Measurements from ENCODE around the gene EXOC6B. TPM values are rescaled to one million over a fixed set of nuclear protein-coding genes. Genes with fewer than 3 reads are reported as not detected.

The EXOC6B gene
- polyA plus RNA-seq, 4 donors, result 6.9 to 12.6 (median 8.5) TPM

DNA sequence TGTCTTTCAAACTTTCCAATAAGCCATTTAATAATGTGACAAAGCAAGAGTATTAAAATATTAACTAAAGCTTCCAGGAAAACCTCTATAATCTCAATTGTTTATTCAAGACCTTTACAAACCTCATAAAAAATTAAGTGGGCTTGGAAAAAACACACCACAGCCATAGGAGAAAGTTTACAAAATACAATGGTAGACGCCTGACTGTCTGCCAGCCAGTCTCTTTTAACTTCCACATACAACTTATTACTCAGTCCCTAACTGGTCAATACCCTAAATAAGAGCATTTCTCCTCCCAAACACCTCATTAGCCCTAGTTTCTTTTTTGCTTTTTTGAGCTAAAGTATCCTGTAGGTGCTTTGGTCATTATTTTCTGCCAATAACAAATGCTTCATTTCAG is 430.7 kb downstream of the EXOC6B start:
- no peaks in the 10 kb centered on the region for H3K4me1 ChIP-seq (ENCODE audit: control insufficient read depth in 3 of 3, insufficient read depth in 2 of 3, low read depth in 1 of 3, low read length in 2 of 3)
- no peak overlapping the region for H3K4me3 ChIP-seq (ENCODE audit: low read depth in 1 of 3, low read length in 3 of 3)
- H3K36me3 ChIP-seq (ENCODE audit: control insufficient read depth in 3 of 3, insufficient read depth in 2 of 3, low read depth in 1 of 3, low read length in 3 of 3), result no peaks in the 10 kb centered on the region
- DNase-seq (no peak), FAIRE-seq (no peak)
- H3K9me3 ChIP-seq (ENCODE audit: control insufficient read depth in 2 of 2, insufficient read depth in 1 of 2, low read depth in 1 of 2, low read length in 1 of 2), result peaks cover 0 to 11% of the 10 kb centered on the region in 2 donors
- no peak overlapping the region for H3K27ac ChIP-seq (ENCODE audit: low read depth in 1 of 3, low read length in 2 of 3)
- 60 to 83% (median 74%) methylated on average over 1 of the region's 1 CpG for WGBS, 3 donors
- no peaks in the 10 kb centered on the region for H3K27me3 ChIP-seq (ENCODE audit: control insufficient read depth in 3 of 3, insufficient read depth in 3 of 3, low read length in 3 of 3)

DNA sequence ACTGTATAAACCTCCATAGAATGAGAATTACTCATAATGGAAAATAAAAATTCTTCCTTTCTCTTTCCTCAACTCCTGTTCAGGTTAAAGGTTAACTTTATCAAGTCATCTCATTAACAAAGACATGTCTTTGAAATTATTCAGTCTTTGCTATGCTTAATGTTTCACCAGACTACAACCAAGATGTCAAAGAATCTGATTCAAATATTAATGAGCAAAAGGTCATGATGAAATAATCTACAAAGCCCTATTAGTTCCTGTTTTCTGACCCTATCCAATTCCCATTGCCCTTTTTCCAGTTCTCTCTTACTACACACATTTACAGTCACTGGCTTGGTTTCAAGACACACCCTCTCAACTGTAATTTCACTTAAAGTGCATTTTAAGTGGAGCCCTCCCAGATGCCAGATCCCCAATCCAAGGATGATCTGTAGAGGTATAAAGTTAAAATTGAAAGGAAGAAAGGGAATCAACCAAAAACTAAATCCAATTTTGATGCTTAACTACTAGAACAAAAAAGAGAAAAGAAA is 431.2 kb downstream of the EXOC6B start:
- FAIRE-seq, result no peak

DNA sequence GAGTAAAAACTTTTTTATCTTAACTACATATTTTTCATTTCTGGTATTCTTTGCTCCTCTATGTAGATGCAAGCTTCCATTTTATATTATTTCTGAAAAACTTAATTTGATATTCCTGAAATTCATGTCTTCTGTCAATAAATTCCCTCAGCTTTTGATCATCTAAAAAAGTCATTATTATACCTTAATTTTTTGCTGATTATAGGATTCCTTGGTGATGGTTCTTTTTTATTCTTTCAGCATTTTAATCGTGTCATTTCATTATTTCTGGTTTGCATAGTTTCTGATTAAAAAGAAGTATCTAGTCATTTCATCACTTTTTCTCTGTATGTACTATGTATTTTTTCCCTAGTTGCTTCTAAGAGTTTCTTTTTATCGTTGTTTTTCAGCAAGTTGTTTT is 436.4 kb downstream of the EXOC6B start:
- 89 to 93% (median 91%) methylated on average over 2 of the region's 2 CpGs for WGBS, 3 donors
- Histone ChIP-seq H3K9me3 (ENCODE audit: control insufficient read depth in 2 of 2, insufficient read depth in 1 of 2, low read depth in 1 of 2, low read length in 1 of 2) (peaks cover 0 to 16% of the 10 kb centered on the region in 2 donors), H3K4me3 (ENCODE audit: low read depth in 1 of 3, low read length in 3 of 3) (no peak overlapping the region), H3K4me1 (ENCODE audit: control insufficient read depth in 3 of 3, insufficient read depth in 2 of 3, low read depth in 1 of 3, low read length in 2 of 3) (no peaks in the 10 kb centered on the region), H3K27ac (ENCODE audit: low read depth in 1 of 3, low read length in 2 of 3) (no peak overlapping the region), H3K27me3 (ENCODE audit: control insufficient read depth in 3 of 3, insufficient read depth in 3 of 3, low read length in 3 of 3) (no peaks in the 10 kb centered on the region), H3K36me3 (ENCODE audit: control insufficient read depth in 3 of 3, insufficient read depth in 2 of 3, low read depth in 1 of 3, low read length in 3 of 3) (peaks cover 0 to 2% (median 0%) of the 10 kb centered on the region in 3 donors)
- DNase-seq (no peak), FAIRE-seq (no peak)

More for the DNA sequence above, 431.2 kb downstream of the EXOC6B start:
- Histone ChIP-seq H3K27ac (ENCODE audit: low read depth in 1 of 3, low read length in 2 of 3) (no peak overlapping the region), H3K27me3 (ENCODE audit: control insufficient read depth in 3 of 3, insufficient read depth in 3 of 3, low read length in 3 of 3) (no peaks in the 10 kb centered on the region), H3K4me3 (ENCODE audit: low read depth in 1 of 3, low read length in 3 of 3) (no peak overlapping the region), H3K4me1 (ENCODE audit: control insufficient read depth in 3 of 3, insufficient read depth in 2 of 3, low read depth in 1 of 3, low read length in 2 of 3) (no peaks in the 10 kb centered on the region), H3K36me3 (ENCODE audit: control insufficient read depth in 3 of 3, insufficient read depth in 2 of 3, low read depth in 1 of 3, low read length in 3 of 3) (no peaks in the 10 kb centered on the region), H3K9me3 (ENCODE audit: control insufficient read depth in 2 of 2, insufficient read depth in 1 of 2, low read depth in 1 of 2, low read length in 1 of 2) (peaks cover 0 to 11% of the 10 kb centered on the region in 2 donors)
- peak in 1 of 2 donors; percentile 11 for DNase-seq

DNA sequence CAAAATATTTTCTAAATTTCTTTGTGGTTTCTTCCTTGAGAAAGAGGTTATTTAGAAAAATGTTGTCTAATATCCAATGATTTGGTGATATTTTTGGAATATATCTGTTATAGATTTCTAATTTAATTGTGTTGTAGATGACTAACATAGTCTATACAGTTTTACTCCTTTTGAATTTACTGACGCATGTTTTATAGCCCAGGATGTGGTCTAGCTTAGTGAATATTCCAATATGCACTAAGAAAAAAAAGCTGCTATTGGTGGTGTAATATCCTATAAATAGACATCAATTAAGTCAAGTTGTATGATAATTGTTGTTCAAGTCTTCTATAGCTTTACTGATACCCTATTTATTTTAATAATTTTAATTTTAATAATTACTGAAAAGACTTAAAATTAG is 437.6 kb downstream of the EXOC6B start:
- Histone ChIP-seq H3K27ac (ENCODE audit: low read depth in 1 of 3, low read length in 2 of 3) (no peak overlapping the region), H3K4me3 (ENCODE audit: low read depth in 1 of 3, low read length in 3 of 3) (no peak overlapping the region), H3K9me3 (ENCODE audit: control insufficient read depth in 2 of 2, insufficient read depth in 1 of 2, low read depth in 1 of 2, low read length in 1 of 2) (peaks cover 0 to 16% of the 10 kb centered on the region in 2 donors), H3K36me3 (ENCODE audit: control insufficient read depth in 3 of 3, insufficient read depth in 2 of 3, low read depth in 1 of 3, low read length in 3 of 3) (peaks cover 0 to 2% (median 0%) of the 10 kb centered on the region in 3 donors), H3K4me1 (ENCODE audit: control insufficient read depth in 3 of 3, insufficient read depth in 2 of 3, low read depth in 1 of 3, low read length in 2 of 3) (no peaks in the 10 kb centered on the region), H3K27me3 (ENCODE audit: control insufficient read depth in 3 of 3, insufficient read depth in 3 of 3, low read length in 3 of 3) (no peaks in the 10 kb centered on the region)
- 93 to 100% (median 97%) methylated on average over 1 of the region's 1 CpG for WGBS, 3 donors
- DNase-seq (no peak), FAIRE-seq (peak; percentile 53)

DNA sequence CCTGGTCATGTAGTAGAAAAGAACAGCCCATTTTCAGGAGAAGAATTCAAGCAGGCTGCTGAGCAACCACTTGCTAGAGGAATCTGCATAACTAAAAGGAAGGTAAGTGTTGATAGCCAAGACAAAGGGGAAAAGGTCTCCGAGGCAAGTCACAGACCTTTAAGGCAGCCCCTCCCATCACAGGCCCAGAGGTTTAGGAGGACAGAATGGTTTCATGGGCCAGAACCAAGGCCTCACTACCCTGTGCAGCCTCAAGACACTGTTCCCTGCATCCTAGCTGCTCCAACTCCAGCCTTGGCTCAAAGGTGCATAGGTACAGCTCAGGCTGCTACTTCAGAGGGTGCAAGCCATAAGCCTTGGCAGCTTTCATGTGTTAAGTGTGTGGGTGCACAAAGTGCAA is 439.5 kb downstream of the EXOC6B start:
- DNase-seq (no peak), FAIRE-seq (no peak)
- 89 to 93% (median 91%) methylated on average over 1 of the region's 1 CpG for WGBS, 3 donors
- Histone ChIP-seq H3K27ac (ENCODE audit: low read depth in 1 of 3, low read length in 2 of 3) (no peak overlapping the region), H3K4me1 (ENCODE audit: control insufficient read depth in 3 of 3, insufficient read depth in 2 of 3, low read depth in 1 of 3, low read length in 2 of 3) (no peaks in the 10 kb centered on the region), H3K4me3 (ENCODE audit: low read depth in 1 of 3, low read length in 3 of 3) (no peak overlapping the region), H3K27me3 (ENCODE audit: control insufficient read depth in 3 of 3, insufficient read depth in 3 of 3, low read length in 3 of 3) (no peaks in the 10 kb centered on the region), H3K9me3 (ENCODE audit: control insufficient read depth in 2 of 2, insufficient read depth in 1 of 2, low read depth in 1 of 2, low read length in 1 of 2) (peaks cover 0 to 5% of the 10 kb centered on the region in 2 donors), H3K36me3 (ENCODE audit: control insufficient read depth in 3 of 3, insufficient read depth in 2 of 3, low read depth in 1 of 3, low read length in 3 of 3) (peaks cover 0 to 2% (median 0%) of the 10 kb centered on the region in 3 donors)

DNA sequence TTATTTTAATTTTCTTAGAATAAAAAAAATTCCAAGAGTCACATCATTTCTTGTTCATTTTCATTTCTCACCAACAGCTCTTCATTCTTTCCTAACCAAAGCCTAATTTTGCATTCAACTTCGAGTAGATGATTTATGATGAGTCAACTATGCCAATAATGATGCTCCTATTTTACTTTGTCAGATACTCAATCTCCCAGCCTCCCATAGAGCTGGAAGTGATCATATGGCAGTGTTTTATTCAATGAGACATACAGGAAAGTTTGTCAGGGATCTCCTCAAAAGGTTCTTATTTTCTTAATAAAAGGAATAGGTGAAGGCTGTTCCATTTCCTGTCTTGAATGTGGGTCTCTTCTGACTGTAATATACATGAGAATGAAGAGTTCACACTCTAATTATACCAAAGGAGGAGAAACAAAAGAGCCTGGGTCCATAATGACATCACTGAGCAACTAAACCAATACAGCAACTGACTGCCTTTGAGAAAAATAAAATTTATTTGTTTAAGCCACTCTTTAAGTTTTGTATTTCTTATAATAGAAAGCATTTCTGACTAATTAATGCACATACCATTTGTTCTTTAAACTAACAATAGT is 447.0 kb downstream of the EXOC6B start:
- FAIRE-seq, result no peak
- H3K27ac ChIP-seq (ENCODE audit: low read depth in 1 of 3, low read length in 2 of 3), result no peak overlapping the region
- no peaks in the 10 kb centered on the region for H3K27me3 ChIP-seq (ENCODE audit: control insufficient read depth in 3 of 3, insufficient read depth in 3 of 3, low read length in 3 of 3)
- no peaks in the 10 kb centered on the region for H3K4me1 ChIP-seq (ENCODE audit: control insufficient read depth in 3 of 3, insufficient read depth in 2 of 3, low read depth in 1 of 3, low read length in 2 of 3)
- 77 to 85% (median 81%) methylated on average over 1 of the region's 1 CpG for WGBS, 3 donors
- H3K4me3 ChIP-seq (ENCODE audit: low read depth in 1 of 3, low read length in 3 of 3), result no peak overlapping the region
- peaks cover 0 to 13% (median 2%) of the 10 kb centered on the region in 3 donors for H3K36me3 ChIP-seq (ENCODE audit: control insufficient read depth in 3 of 3, insufficient read depth in 2 of 3, low read depth in 1 of 3, low read length in 3 of 3)
- no peak for DNase-seq
- H3K9me3 ChIP-seq (ENCODE audit: control insufficient read depth in 2 of 2, insufficient read depth in 1 of 2, low read depth in 1 of 2, low read length in 1 of 2), result no peaks in the 10 kb centered on the region

DNA sequence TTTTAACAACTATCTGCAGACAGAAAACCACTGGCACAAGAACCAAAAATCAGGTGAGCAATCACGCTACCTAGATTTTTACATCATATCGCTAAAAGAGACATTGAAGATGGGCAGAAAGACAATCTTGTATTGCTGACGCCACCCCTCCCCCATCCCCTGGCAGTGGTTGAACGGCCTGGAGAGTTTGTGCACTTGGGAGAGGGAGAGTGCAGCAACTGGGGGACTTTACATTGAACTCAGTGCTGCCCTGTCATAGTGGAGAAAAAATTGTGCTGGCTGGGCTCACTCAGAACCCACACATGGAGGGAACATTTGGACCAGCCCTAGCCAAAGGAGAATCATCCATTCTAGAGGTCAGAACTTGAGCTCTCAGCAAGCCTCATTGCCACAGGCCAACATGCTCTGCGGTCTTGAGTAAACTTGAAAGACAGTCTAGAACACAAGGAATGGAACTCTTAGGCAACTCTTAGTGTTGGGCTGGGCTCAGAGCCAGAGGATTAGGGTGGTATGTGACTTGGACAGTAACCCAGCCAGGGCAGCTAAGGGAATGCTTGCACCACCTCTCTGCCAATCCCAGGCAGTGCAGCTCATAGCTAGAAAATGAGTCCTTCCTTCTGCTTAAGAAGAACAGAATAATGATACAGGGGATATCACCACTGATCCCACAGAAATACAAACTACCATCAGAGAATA is 458.2 kb downstream of the EXOC6B start:
- FAIRE-seq (no peak), DNase-seq (peak; percentile 4 to 44)
- H3K4me1 ChIP-seq (ENCODE audit: control insufficient read depth in 3 of 3, insufficient read depth in 2 of 3, low read depth in 1 of 3, low read length in 2 of 3), result no peaks in the 10 kb centered on the region
- no peak overlapping the region for H3K4me3 ChIP-seq (ENCODE audit: low read depth in 1 of 3, low read length in 3 of 3)
- no peaks in the 10 kb centered on the region for H3K9me3 ChIP-seq (ENCODE audit: control insufficient read depth in 2 of 2, insufficient read depth in 1 of 2, low read depth in 1 of 2, low read length in 1 of 2)
- H3K27me3 ChIP-seq (ENCODE audit: control insufficient read depth in 3 of 3, insufficient read depth in 3 of 3, low read length in 3 of 3), result no peaks in the 10 kb centered on the region
- H3K27ac ChIP-seq (ENCODE audit: low read depth in 1 of 3, low read length in 2 of 3), result no peak overlapping the region
- no peaks in the 10 kb centered on the region for H3K36me3 ChIP-seq (ENCODE audit: control insufficient read depth in 3 of 3, insufficient read depth in 2 of 3, low read depth in 1 of 3, low read length in 3 of 3)
- 85 to 91% (median 85%) methylated on average over 5 of the region's 5 CpGs for WGBS, 3 donors

DNA sequence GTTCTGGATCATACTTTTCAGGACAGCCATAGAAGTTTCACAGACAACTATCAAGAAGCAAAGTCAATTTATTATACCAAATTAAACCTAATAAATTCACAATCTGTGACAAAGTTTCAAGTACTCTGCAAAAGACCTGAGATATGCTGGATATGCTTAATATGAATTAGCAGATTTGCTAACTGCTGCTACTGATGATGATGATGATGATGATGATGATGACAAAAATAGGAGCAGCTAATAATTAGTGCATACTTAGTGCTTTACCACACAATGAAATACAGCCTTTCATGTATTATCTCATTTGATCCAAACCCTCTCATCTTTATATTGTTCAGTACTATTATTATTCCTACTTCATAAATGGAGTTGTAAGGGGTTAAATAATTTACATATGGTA is 462.4 kb downstream of the EXOC6B start:
- Histone ChIP-seq H3K27ac (ENCODE audit: low read depth in 1 of 3, low read length in 2 of 3) (no peak overlapping the region), H3K27me3 (ENCODE audit: control insufficient read depth in 3 of 3, insufficient read depth in 3 of 3, low read length in 3 of 3) (no peaks in the 10 kb centered on the region), H3K9me3 (ENCODE audit: control insufficient read depth in 2 of 2, insufficient read depth in 1 of 2, low read depth in 1 of 2, low read length in 1 of 2) (no peaks in the 10 kb centered on the region), H3K36me3 (ENCODE audit: control insufficient read depth in 3 of 3, insufficient read depth in 2 of 3, low read depth in 1 of 3, low read length in 3 of 3) (peaks cover 0 to 1% (median 0%) of the 10 kb centered on the region in 3 donors), H3K4me3 (ENCODE audit: low read depth in 1 of 3, low read length in 3 of 3) (no peak overlapping the region), H3K4me1 (ENCODE audit: control insufficient read depth in 3 of 3, insufficient read depth in 2 of 3, low read depth in 1 of 3, low read length in 2 of 3) (no peaks in the 10 kb centered on the region)
- FAIRE-seq (no peak), DNase-seq (no peak)
